GM13976 (cell line): ENCODE data around the gene RPRD1B.
"Not testable (repeated sequence)": the region's sequence is repeated elsewhere in the genome, so short reads cannot be mapped to it uniquely, and the experiment has no call there.

Source experiments
- DNase-seq: peaks from one replicate; pipeline ENCODE4 v3.0.0; 2012; ENCODE audit warnings: low spot score
- in situ Hi-C: fragments of 300-500 bp; cut with MboI; formaldehyde crosslinking; loops from one replicate; pipeline ENCODE4 v1.12.0; 2022; ENCODE audit warnings: low sequenced_read_pairs, mixed read lengths, inconsistent platforms; ENCODE audit not compliant: unreplicated experiment
- TF ChIP-seq, protein P1 (sequence below): IDR thresholded peaks from 2 replicates; pipeline ENCODE4 v1.5.1; 2012; ENCODE audit warnings: borderline replicate concordance, mild to moderate bottlenecking; ENCODE audit not compliant: insufficient read depth; ENCODE audit errors: extremely low read depth, missing control alignments, control extremely low read depth

RPRD1B gene

DNA sequence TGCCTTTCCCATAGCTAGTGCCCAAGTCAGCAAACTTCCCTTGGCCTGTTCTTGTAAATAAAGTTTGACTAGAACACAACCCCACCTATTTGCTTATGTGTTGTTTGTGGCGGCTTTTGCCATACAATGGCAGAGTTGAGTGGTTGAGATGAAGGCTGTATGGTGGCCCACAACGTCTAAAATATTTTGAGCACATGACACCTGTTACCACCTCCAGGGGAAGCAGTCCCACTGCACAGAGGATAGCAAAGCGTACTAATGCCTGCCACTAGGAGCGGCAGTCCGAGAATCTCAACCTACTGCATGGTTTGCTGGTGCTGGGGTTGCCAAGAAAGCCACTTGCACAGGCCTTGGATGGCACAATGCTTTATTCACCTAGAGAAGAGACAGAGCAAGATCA lies 72.9 kb downstream of the RPRD1B start:
- in situ Hi-C loops = no loop called here
- TF ChIP-seq, protein P1, sequence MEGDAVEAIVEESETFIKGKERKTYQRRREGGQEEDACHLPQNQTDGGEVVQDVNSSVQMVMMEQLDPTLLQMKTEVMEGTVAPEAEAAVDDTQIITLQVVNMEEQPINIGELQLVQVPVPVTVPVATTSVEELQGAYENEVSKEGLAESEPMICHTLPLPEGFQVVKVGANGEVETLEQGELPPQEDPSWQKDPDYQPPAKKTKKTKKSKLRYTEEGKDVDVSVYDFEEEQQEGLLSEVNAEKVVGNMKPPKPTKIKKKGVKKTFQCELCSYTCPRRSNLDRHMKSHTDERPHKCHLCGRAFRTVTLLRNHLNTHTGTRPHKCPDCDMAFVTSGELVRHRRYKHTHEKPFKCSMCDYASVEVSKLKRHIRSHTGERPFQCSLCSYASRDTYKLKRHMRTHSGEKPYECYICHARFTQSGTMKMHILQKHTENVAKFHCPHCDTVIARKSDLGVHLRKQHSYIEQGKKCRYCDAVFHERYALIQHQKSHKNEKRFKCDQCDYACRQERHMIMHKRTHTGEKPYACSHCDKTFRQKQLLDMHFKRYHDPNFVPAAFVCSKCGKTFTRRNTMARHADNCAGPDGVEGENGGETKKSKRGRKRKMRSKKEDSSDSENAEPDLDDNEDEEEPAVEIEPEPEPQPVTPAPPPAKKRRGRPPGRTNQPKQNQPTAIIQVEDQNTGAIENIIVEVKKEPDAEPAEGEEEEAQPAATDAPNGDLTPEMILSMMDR = no peak
- no peak for DNase-seq

DNA sequence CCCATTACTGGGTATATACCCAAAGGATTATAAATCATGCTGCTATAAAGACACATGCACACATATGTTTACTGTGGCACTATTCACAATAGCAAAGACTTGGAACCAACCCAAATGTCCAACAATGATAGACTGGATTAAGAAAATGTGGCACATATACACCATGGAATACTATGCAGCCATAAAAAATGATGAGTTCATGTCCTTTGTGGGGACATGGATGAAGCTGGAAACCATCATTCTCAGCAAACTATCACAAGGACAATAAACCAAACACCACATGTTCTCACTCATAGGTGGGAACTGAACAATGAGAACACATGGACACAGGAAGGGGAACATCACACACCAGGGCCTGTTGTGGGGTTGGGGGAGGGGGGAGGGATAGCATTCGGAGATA lies 73.8 kb downstream of the RPRD1B start:
- in situ Hi-C loops, DNase-seq: not testable (repeated sequence)

GRCh38 chr20:38107916-38108315 lies 74.4 kb downstream of the RPRD1B start:
- DNase-seq, in situ Hi-C loops: not testable (repeated sequence)

DNA sequence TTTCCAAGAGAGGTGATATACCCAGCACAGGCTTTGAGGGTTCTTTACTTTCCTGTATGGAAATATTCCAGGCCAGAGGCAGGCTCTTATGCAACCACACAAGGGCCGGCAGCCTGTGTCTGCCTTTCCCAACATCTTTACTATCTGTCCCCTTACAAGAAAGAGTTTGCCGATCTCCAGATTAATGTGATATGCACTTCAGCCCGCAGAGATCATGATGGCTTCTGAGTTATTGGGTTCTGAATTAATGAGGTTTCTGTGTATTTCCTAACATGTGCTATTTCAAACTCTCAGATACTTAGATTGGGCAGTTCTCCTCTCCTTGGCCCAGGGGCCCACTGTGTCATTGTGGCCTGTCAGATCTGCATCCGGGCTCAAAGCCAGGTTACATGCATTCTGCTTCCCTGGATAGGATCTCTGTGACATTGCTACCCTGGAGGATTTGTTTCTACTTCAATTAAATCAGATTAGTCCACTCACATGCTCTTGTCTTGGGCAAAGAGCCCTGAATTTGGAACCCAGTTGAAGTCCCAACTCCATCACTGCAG lies 75.0 kb downstream of the RPRD1B start:
- TF ChIP-seq, protein P1 = no peak
- no peak for DNase-seq
- in situ Hi-C loops = no loop called here

- TF ChIP-seq, protein P1 = no peak
- no peak for DNase-seq
- in situ Hi-C loops = no loop called here
These were observed 75.5 kb downstream of the RPRD1B start for GRCh38 chr20:38108986-38109541.

GRCh38 chr20:38109591-38110524 lies 76.3 kb downstream of the RPRD1B start:
- TF ChIP-seq, protein P1 = no peak
- in situ Hi-C loops = no loop called here
- DNase-seq = no peak

GRCh38 chr20:38110525-38111178 lies 77.1 kb downstream of the RPRD1B start:
- DNase-seq = no peak
- TF ChIP-seq, protein P1 = no peak
- in situ Hi-C loops = no loop called here
